NCI-H2081 (cell line): ENCODE data around the gene YPEL2.
"Not testable (repeated sequence)": the region's sequence is repeated elsewhere in the genome, so short reads cannot be mapped to it uniquely, and the experiment has no call there.

Experiments
- DNase-seq, 2 experiments: peaks; one replicate each; lab custom pipeline; 2025; lab: John Stamatoyannopoulos, UW

The YPEL2 gene

GRCh38 chr17:59331129-59331928, at the start of gene YPEL2:
Gene YPEL2 (plus strand): TSS chr17:59331655. CDS start chr17:59353410, 21,755 bp downstream.
- peak; percentile 93 to 96 for DNase-seq

- no peak for DNase-seq
Measured at GRCh38 chr17:59284317-59284716, 47.1 kb upstream of the YPEL2 start.

DNA sequence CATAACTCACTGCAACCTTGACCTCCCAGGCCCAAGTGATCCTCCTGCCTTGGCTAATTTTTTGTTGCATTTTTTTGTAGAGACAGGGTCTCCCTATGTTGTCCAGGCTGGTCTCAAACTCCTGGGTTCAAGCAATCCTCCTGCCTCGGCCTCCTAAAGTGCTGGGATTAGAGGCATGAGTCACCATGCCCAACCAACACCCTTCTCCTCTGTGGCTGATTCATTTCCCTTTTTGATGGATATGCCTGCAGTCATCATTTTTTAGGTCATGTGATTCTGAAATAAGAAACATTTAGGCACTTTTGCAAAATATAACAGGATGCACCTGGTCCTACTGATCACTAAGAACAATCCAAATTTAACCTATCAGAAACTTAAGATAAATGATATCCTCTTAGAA, 44.0 kb upstream of the YPEL2 start:
- no peak for DNase-seq

DNA sequence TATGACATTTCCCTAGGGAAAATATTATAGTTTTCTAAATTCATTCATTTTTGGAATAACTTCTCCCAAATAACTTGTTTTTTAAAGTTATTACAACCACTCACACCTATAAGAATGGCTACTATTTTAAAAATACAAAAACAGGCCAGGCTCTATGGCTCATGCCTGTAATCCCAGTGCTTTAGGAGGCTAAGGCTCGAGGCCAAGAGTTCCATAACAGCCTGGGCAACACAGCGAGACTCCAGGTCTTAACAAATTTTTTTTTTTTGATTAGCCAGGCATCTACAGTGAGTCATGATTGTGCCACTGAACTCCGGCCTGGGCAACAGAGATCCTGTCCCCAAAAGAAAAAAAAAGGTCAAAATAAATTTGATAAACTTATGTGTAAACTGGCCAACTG, 43.6 kb upstream of the YPEL2 start:
- no peak for DNase-seq

DNA sequence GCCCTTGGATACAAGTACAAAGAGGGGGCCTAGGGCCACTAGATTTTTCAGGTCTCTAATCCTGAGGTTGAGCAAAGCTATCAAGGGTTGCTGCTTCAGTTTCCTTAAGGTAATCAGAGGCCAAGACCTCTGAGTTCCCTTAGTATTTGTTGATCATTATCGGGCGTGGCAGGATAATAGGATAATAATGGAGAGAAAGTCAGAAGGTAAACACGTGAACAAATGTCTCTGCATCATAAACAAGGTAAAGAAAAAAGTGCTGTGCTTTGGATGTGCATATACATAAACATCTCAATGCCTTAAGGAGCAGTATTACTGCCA, 41.5 kb upstream of the YPEL2 start:
- no peak for DNase-seq

- DNase-seq, result not testable (repeated sequence)
Measured at GRCh38 chr17:59290302-59290998, 41.0 kb upstream of the YPEL2 start.

GRCh38 chr17:59292174-59292523, 39.3 kb upstream of the YPEL2 start:
- DNase-seq, result peak in 1 of 2 experiments; percentile 32

- no peak for DNase-seq
Measured at GRCh38 chr17:59296190-59296589, 35.3 kb upstream of the YPEL2 start.

GRCh38 chr17:59298521-59298920, 32.9 kb upstream of the YPEL2 start:
- DNase-seq, result no peak

DNA sequence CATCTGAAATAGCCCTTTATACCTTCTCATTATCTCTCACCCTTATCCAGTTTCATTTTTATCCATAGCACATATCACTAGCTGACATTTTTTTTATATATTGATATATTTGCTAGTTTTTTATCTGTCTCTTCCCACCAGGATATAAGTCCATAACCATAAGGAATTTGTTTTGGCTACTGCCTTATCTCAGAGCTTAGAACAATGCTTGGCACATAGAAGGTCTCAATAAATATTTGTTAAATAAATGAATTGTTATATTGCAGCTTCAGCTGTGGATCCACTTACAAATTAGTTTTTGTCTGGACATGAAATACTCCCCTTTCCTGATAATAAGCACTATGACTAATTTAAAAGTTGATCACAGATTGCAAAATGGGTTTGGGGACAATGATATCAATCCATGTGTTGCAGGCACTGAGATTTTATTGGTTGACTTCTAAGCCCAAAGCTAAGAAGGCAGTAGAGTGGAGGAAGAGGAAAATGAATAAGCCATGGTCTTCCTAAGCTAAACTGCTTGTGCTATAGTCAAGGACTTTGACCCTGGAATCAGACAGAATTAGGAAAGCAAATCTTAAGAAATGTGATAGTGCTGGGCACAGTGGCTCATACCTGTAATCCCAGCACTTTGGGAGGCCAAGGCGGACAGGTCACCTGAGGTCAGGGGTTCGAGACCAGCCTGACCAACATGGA, 31.9 kb upstream of the YPEL2 start:
- DNase-seq, result no peak

DNA sequence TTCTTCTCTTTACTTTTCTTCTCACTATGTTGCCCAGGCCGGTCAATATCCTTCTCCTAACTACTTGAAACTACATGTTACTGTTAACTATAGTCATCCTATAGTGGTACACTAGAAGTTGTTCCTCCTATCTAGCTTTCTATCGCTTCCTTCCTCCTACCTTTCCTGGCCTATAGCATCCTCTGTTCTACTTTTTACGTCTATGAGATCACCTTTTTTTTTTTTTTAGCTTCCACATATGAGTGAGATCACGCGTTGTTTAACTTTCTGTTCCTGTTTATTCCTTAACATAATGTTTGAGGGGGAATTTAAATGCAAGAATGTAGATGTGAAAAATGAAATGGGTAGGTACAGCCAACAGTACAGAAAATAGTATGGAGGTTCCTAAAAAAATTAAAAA, 30.5 kb upstream of the YPEL2 start:
- no peak for DNase-seq

DNA sequence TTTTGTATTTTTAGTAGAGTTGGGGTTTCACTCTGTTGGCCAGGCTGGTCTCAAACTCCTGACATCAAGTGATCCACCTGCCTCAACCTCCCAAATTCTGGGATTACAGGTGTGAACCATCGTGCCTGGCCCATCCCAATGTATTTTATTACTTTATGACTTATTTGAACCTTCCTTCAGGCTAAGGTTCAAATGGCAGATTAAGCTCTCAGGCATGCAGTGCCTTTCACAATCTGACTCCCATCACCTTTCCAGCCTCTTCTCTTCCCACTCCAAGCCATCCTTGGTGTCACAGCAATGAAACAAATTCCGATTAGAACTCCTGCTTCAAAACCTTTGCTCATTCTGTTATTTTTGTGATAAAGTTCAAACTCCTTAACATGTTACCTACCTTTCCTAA, 26.6 kb upstream of the YPEL2 start:
- DNase-seq, result no peak

GRCh38 chr17:59310263-59310920, 21.1 kb upstream of the YPEL2 start:
- no peak for DNase-seq

DNA sequence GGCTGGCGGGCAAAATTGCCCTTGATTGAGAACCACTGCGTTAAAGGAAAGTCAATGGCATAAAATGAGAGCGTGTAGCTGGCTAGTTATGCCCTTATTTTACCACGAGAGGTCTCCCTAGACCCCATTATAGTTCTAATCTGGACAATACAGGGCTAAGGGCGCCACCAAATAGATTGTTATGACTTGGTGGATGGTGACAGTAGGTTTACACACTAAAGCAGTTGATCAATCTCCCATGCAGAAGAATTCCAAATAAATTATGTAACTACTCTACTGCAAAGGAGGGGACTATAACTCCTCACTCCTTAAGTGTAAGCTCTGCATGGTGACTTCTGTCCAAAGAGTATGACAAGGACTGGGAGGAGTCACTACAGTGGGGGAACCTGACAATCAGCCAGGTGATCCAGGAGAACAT, 20.4 kb upstream of the YPEL2 start:
- peak; percentile 76 to 80 for DNase-seq

GRCh38 chr17:59311521-59311920, 19.9 kb upstream of the YPEL2 start:
- not testable (repeated sequence) for DNase-seq

DNA sequence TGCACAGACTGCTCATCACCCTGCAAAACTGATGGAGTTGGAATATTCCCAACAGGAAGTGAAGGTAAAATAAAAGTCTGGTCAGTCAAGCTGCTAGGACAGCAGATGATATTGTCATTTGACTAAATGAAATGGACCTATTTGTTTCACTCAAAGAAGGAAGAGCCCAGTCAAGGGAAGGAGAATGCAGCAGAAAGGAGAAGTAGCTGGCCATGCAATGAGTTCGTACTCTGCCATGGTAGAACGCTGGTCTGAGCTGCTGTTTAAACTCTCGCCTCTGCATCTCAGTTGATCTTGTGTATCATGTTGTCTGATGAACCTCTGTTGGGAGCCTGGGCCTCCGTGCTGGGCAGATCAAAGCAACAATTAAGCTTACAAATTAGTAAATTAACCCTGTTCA, 15.6 kb upstream of the YPEL2 start:
- no peak for DNase-seq

DNA sequence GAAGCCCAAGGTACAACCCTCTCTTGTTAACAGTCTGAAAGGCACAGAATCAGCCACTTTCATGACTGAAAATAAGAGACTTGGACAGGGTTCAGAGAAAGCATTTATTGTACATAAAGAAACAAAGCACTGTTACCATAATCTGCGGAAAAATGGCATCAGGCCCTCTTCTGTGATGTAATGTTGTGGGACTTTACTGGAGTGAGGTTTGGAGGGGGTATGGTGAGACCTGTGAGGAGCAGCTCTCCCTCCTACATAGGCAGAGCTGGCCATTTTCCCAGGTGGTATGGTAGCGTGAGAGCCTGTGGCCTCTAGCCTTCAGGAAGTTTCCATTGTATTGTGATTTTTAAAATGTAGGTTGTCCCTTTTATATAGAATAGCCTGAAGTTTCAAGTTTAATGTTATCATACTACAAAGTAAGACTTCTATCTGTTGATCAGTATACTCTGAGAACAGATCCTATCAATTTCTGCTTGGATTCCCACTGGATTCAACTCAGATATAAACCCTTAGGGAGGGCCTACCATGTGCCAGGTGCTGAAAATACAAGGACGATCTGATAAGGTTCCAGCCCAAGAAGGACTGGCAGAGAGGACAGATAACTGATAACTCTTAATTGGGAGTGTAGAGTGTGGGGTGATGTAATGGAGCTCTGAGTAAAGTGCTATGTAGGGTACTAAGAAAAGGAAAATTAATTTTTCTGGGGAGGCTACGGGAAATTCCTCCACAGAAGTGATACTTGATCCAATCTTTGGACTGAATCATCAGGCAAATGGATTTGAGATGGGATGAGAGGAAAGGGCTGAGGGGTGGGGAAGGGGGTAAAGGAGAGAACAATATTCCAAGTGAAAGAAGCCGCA, 4.1 kb upstream of the YPEL2 start:
- no peak for DNase-seq

DNA sequence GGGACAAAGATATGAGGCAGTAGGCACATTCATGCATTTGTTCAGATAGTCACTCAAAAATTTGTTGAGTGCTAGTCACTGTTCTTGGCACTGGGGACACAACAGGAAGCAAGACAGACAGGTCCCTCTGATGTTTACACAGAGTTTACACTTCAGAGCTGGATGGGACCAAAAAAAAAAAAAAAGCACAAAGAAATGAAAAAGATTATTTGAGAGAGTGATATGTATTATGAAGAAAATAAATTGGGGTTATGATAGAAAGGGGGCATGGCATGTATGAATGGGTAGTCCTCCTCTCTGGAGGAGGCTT, 3.5 kb upstream of the YPEL2 start:
- DNase-seq, result no peak

DNA sequence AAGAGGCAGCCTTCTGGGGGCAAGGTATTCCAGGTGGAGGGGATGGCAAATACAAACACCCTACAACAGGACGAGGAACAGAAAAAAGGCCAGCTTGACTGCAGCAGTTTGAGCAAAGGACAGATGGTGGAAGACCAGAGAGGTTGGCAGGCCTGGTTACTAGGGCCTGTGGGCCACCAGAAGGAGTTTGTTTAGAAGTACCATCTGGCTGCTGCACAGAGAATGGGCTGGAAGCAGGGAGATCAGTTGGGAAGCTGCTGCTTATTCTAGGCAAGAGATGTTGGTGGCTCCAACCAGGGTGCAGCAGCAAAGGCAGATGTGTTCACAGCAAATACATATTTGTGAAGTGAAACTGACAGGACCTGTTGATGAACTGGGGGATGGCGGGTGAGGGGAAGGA, 2.9 kb upstream of the YPEL2 start:
- no peak for DNase-seq

GRCh38 chr17:59329176-59330052, 2.0 kb upstream of the YPEL2 start:
- DNase-seq, result peak; percentile 31 to 64
